GM23338 (cell line): ENCODE measurements around the gene PCDHGA1. TPM values are rescaled to one million over a fixed set of nuclear protein-coding genes. Genes with fewer than 3 reads are reported as not detected.

Experiments
- ATAC-seq: fragments of 200-7000 bp; cut with Tn5 transposase; 3 replicates; pipeline ENCODE4 v1.9.1; 2020
- DNase-seq: peaks from one replicate; pipeline ENCODE4 v3.0.0-alpha.2; 2015; ENCODE audit warnings: low spot score
- H2AFZ ChIP-seq: fragments of 200-600 bp; sonication (generic); 2 replicates; pipeline ENCODE4 v1.8.0; 2016; ENCODE audit warnings: antibody characterized with exemption, mild to moderate bottlenecking, moderate library complexity
- H3F3A ChIP-seq: fragments of 200-600 bp; sonication (generic); replicated peaks from 2 replicates; pipeline ENCODE4 v1.8.0; 2017; ENCODE audit warnings: antibody characterized with exemption, mixed run types, low read depth
- H3K27ac ChIP-seq: fragments of 200-600 bp; sonication (generic); 2 replicates; pipeline ENCODE4 v1.6.1; 2016; ENCODE audit warnings: low read depth
- H3K27me3 ChIP-seq: fragments of 200-600 bp; sonication (generic); 2 replicates; pipeline ENCODE4 v1.8.0; 2016; ENCODE audit warnings: mild to moderate bottlenecking, mixed run types, moderate library complexity; ENCODE audit not compliant: insufficient read depth
- H3K36me3 ChIP-seq: fragments of 200-600 bp; sonication (generic); 2 replicates; pipeline ENCODE4 v1.8.0; 2016; ENCODE audit warnings: mild to moderate bottlenecking; ENCODE audit not compliant: insufficient read depth
- H3K4me1 ChIP-seq: fragments of 200-600 bp; sonication (generic); 2 replicates; pipeline ENCODE4 v1.8.0; 2016; ENCODE audit warnings: mild to moderate bottlenecking, moderate library complexity; ENCODE audit not compliant: insufficient read depth
- H3K4me2 ChIP-seq: fragments of 200-600 bp; sonication (generic); 2 replicates; pipeline ENCODE4 v1.7.1; 2017; ENCODE audit warnings: mixed run types
- H3K4me3 ChIP-seq: fragments of 200-600 bp; sonication (generic); 2 replicates; pipeline ENCODE4 v1.6.1; 2016; ENCODE audit warnings: mixed run types
- H3K79me2 ChIP-seq: fragments of 200-600 bp; sonication (generic); replicated peaks from 2 replicates; pipeline ENCODE4 v1.8.0; 2017; ENCODE audit warnings: mild to moderate bottlenecking; ENCODE audit not compliant: insufficient read depth
- H3K9me2 ChIP-seq: fragments of 200-600 bp; sonication (generic); 2 replicates; pipeline ENCODE4 v1.8.0; 2017; ENCODE audit not compliant: insufficient read depth
- H4K20me1 ChIP-seq: fragments of 200-600 bp; sonication (generic); replicated peaks from 2 replicates; pipeline ENCODE4 v1.8.0; 2017; ENCODE audit warnings: mild to moderate bottlenecking; ENCODE audit not compliant: insufficient read depth
- H3K27ac Mint-ChIP-seq: 2 replicates; pipeline ENCODE4 v1.8.0; 2020; ENCODE audit warnings: inconsistent platforms, mild to moderate bottlenecking, moderate library complexity, mixed read lengths
- H3K27me3 Mint-ChIP-seq: 3 replicates; pipeline ENCODE4 v1.8.0; 2022; ENCODE audit warnings: low read depth, mild to moderate bottlenecking, moderate library complexity, mixed read lengths, inconsistent platforms; ENCODE audit not compliant: insufficient read depth, poor library complexity
- H3K36me3 Mint-ChIP-seq: 3 replicates; pipeline ENCODE4 v1.8.0; 2021; ENCODE audit warnings: low read depth, mild to moderate bottlenecking, inconsistent platforms, moderate library complexity, mixed read lengths
- H3K4me1 Mint-ChIP-seq: 3 replicates; pipeline ENCODE4 v1.8.0; 2020; ENCODE audit warnings: mild to moderate bottlenecking, inconsistent platforms, mixed read lengths
- H3K4me3 Mint-ChIP-seq: 3 replicates; pipeline ENCODE4 v1.8.0; 2021; ENCODE audit warnings: moderate library complexity, mild to moderate bottlenecking, inconsistent platforms, mixed read lengths
- H3K9me3 Mint-ChIP-seq: 3 replicates; pipeline ENCODE4 v1.8.0; 2020; ENCODE audit warnings: moderate library complexity, mild to moderate bottlenecking, inconsistent platforms, mixed read lengths
- CREB1 ChIP-seq: fragments of 250-450 bp; sonication (Bioruptor Pico); IDR thresholded peaks from 2 replicates; pipeline ENCODE4 v1.5.0; 2020; ENCODE audit warnings: low read depth, mild to moderate bottlenecking, moderate library complexity
- EZH2 ChIP-seq: fragments of 200-600 bp; sonication (generic); IDR thresholded peaks from one replicate; pipeline ENCODE4 v1.8.0; 2017; ENCODE audit warnings: antibody characterized with exemption, mild to moderate bottlenecking, low read depth; ENCODE audit not compliant: unreplicated experiment
- EZH2phosphoT487 ChIP-seq: fragments of 200-600 bp; sonication (generic); IDR thresholded peaks from one replicate; pipeline ENCODE4 v1.8.1; 2018; ENCODE audit warnings: antibody characterized with exemption; ENCODE audit not compliant: unreplicated experiment
- JUNB ChIP-seq: IDR thresholded peaks from one replicate; pipeline ENCODE4 v1.6.1; 2016; ENCODE audit warnings: antibody characterized with exemption; ENCODE audit not compliant: unreplicated experiment
- NANOG ChIP-seq: IDR thresholded peaks from 2 replicates; pipeline ENCODE4 v1.6.1; 2016; ENCODE audit warnings: antibody characterized with exemption, borderline replicate concordance
- POLR2AphosphoS5 ChIP-seq: IDR thresholded peaks from 2 replicates; pipeline ENCODE4 v1.6.1; 2016; ENCODE audit warnings: antibody characterized with exemption, low read depth
- STAT1 ChIP-seq: IDR thresholded peaks from one replicate; pipeline ENCODE4 v1.6.1; 2016; ENCODE audit warnings: antibody characterized with exemption; ENCODE audit not compliant: unreplicated experiment
- ZNF114 ChIP-seq: fragments of 250-450 bp; sonication (Bioruptor Pico); IDR thresholded peaks from 2 replicates; pipeline ENCODE4 v1.5.0; 2020; ENCODE audit warnings: mild to moderate bottlenecking, moderate library complexity
- ZNF331 ChIP-seq: fragments of 250-450 bp; sonication (Bioruptor Pico); IDR thresholded peaks from 2 replicates; pipeline ENCODE4 v1.5.0; 2020; ENCODE audit warnings: low read depth, mild to moderate bottlenecking, moderate library complexity
- polyA plus RNA-seq: library from polyadenylated mRNA; unstranded; fragments of >200 nt; fragmentation: Nextera tagmentation; extraction: Ambion mirVana; gene quantifications from 2 replicates; pipeline ENCODE4 v1.2.1, GENCODE V29; 2016
- total RNA-seq: library from RNA; depleted of rRNA; stranded (reverse); fragments of >200 nt; shearing (Covaris generic); gene quantifications from 2 replicates; pipeline ENCODE4 v1.2.3, GENCODE V29; 2014
- TF ChIP-seq, protein P1 (sequence below): IDR thresholded peaks from one replicate; pipeline ENCODE4 v1.6.1; 2018; ENCODE audit warnings: antibody characterized with exemption; ENCODE audit not compliant: unreplicated experiment
- TF ChIP-seq, protein P2 (sequence below), 2 experiments: fragments of 200-600 bp in 1 of 2; sonication (generic) in 1 of 2; conservative IDR thresholded peaks; 2 replicates each; pipeline versions ENCODE4 v1.5.1 to v1.6.1; 2016 to 2017; ENCODE audit warnings: antibody characterized with exemption in 2 of 2, low read depth in 2 of 2, mild to moderate bottlenecking in 2 of 2, moderate library complexity in 1 of 2
- TF ChIP-seq, protein P3 (sequence below): fragments of 250-450 bp; sonication (Bioruptor Pico); IDR thresholded peaks from 2 replicates; pipeline ENCODE4 v1.5.0; 2020; ENCODE audit warnings: mild to moderate bottlenecking, moderate library complexity
- TF ChIP-seq, protein P4 (sequence below): IDR thresholded peaks from 2 replicates; pipeline ENCODE4 v1.6.1; 2016; ENCODE audit warnings: antibody characterized with exemption

PCDHGA1 gene
- total and polyA plus RNA-seq, 2 experiments from 2014 or later, result 0.39 to 1.7 TPM

DNA sequence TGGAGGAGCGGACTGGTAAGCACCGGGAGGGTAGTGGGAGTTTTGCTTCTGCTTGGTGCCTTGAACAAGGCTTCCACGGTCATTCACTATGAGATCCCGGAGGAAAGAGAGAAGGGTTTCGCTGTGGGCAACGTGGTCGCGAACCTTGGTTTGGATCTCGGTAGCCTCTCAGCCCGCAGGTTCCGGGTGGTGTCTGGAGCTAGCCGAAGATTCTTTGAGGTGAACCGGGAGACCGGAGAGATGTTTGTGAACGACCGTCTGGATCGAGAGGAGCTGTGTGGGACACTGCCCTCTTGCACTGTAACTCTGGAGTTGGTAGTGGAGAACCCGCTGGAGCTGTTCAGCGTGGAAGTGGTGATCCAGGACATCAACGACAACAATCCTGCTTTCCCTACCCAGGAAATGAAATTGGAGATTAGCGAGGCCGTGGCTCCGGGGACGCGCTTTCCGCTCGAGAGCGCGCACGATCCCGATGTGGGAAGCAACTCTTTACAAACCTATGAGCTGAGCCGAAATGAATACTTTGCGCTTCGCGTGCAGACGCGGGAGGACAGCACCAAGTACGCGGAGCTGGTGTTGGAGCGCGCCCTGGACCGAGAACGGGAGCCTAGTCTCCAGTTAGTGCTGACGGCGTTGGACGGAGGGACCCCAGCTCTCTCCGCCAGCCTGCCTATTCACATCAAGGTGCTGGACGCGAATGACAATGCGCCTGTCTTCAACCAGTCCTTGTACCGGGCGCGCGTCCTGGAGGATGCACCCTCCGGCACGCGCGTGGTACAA is 146.0 kb downstream of the PCDHGA1 start:
- TF ChIP-seq, protein P1, sequence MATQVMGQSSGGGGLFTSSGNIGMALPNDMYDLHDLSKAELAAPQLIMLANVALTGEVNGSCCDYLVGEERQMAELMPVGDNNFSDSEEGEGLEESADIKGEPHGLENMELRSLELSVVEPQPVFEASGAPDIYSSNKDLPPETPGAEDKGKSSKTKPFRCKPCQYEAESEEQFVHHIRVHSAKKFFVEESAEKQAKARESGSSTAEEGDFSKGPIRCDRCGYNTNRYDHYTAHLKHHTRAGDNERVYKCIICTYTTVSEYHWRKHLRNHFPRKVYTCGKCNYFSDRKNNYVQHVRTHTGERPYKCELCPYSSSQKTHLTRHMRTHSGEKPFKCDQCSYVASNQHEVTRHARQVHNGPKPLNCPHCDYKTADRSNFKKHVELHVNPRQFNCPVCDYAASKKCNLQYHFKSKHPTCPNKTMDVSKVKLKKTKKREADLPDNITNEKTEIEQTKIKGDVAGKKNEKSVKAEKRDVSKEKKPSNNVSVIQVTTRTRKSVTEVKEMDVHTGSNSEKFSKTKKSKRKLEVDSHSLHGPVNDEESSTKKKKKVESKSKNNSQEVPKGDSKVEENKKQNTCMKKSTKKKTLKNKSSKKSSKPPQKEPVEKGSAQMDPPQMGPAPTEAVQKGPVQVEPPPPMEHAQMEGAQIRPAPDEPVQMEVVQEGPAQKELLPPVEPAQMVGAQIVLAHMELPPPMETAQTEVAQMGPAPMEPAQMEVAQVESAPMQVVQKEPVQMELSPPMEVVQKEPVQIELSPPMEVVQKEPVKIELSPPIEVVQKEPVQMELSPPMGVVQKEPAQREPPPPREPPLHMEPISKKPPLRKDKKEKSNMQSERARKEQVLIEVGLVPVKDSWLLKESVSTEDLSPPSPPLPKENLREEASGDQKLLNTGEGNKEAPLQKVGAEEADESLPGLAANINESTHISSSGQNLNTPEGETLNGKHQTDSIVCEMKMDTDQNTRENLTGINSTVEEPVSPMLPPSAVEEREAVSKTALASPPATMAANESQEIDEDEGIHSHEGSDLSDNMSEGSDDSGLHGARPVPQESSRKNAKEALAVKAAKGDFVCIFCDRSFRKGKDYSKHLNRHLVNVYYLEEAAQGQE, result no peak
- TF ChIP-seq, protein P2, sequence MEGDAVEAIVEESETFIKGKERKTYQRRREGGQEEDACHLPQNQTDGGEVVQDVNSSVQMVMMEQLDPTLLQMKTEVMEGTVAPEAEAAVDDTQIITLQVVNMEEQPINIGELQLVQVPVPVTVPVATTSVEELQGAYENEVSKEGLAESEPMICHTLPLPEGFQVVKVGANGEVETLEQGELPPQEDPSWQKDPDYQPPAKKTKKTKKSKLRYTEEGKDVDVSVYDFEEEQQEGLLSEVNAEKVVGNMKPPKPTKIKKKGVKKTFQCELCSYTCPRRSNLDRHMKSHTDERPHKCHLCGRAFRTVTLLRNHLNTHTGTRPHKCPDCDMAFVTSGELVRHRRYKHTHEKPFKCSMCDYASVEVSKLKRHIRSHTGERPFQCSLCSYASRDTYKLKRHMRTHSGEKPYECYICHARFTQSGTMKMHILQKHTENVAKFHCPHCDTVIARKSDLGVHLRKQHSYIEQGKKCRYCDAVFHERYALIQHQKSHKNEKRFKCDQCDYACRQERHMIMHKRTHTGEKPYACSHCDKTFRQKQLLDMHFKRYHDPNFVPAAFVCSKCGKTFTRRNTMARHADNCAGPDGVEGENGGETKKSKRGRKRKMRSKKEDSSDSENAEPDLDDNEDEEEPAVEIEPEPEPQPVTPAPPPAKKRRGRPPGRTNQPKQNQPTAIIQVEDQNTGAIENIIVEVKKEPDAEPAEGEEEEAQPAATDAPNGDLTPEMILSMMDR (conservative IDR thresholded peaks at IDR 0.05; ENCODE audit: low read depth in 2 of 2), result no peak
- no peak for TF ChIP-seq STAT1
- TF ChIP-seq, protein P3, sequence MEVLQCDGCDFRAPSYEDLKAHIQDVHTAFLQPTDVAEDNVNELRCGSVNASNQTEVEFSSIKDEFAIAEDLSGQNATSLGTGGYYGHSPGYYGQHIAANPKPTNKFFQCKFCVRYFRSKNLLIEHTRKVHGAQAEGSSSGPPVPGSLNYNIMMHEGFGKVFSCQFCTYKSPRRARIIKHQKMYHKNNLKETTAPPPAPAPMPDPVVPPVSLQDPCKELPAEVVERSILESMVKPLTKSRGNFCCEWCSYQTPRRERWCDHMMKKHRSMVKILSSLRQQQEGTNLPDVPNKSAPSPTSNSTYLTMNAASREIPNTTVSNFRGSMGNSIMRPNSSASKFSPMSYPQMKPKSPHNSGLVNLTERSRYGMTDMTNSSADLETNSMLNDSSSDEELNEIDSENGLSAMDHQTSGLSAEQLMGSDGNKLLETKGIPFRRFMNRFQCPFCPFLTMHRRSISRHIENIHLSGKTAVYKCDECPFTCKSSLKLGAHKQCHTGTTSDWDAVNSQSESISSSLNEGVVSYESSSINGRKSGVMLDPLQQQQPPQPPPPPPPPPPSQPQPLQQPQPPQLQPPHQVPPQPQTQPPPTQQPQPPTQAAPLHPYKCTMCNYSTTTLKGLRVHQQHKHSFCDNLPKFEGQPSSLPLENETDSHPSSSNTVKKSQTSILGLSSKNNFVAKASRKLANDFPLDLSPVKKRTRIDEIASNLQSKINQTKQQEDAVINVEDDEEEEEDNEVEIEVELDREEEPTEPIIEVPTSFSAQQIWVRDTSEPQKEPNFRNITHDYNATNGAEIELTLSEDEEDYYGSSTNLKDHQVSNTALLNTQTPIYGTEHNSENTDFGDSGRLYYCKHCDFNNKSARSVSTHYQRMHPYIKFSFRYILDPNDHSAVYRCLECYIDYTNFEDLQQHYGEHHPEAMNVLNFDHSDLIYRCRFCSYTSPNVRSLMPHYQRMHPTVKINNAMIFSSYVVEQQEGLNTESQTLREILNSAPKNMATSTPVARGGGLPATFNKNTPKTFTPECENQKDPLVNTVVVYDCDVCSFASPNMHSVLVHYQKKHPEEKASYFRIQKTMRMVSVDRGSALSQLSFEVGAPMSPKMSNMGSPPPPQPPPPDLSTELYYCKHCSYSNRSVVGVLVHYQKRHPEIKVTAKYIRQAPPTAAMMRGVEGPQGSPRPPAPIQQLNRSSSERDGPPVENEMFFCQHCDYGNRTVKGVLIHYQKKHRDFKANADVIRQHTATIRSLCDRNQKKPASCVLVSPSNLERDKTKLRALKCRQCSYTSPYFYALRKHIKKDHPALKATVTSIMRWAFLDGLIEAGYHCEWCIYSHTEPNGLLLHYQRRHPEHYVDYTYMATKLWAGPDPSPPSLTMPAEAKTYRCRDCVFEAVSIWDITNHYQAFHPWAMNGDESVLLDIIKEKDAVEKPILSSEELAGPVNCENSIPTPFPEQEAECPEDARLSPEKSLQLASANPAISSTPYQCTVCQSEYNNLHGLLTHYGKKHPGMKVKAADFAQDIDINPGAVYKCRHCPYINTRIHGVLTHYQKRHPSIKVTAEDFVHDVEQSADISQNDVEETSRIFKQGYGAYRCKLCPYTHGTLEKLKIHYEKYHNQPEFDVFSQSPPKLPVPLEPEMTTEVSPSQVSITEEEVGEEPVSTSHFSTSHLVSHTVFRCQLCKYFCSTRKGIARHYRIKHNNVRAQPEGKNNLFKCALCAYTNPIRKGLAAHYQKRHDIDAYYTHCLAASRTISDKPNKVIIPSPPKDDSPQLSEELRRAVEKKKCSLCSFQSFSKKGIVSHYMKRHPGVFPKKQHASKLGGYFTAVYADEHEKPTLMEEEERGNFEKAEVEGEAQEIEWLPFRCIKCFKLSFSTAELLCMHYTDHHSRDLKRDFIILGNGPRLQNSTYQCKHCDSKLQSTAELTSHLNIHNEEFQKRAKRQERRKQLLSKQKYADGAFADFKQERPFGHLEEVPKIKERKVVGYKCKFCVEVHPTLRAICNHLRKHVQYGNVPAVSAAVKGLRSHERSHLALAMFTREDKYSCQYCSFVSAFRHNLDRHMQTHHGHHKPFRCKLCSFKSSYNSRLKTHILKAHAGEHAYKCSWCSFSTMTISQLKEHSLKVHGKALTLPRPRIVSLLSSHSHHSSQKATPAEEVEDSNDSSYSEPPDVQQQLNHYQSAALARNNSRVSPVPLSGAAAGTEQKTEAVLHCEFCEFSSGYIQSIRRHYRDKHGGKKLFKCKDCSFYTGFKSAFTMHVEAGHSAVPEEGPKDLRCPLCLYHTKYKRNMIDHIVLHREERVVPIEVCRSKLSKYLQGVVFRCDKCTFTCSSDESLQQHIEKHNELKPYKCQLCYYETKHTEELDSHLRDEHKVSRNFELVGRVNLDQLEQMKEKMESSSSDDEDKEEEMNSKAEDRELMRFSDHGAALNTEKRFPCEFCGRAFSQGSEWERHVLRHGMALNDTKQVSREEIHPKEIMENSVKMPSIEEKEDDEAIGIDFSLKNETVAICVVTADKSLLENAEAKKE (CRISPR knock-in tag), result no peak
- no peak for TF ChIP-seq NANOG
- TF ChIP-seq JUNB, result no peak
- no peak for TF ChIP-seq CREB1 (CRISPR knock-in tag)
- no peak for TF ChIP-seq ZNF114 (CRISPR knock-in tag)
- TF ChIP-seq EZH2, result no peak
- TF ChIP-seq ZNF331 (CRISPR knock-in tag), result no peak
- TF ChIP-seq POLR2AphosphoS5, result no peak
- TF ChIP-seq, protein P4, sequence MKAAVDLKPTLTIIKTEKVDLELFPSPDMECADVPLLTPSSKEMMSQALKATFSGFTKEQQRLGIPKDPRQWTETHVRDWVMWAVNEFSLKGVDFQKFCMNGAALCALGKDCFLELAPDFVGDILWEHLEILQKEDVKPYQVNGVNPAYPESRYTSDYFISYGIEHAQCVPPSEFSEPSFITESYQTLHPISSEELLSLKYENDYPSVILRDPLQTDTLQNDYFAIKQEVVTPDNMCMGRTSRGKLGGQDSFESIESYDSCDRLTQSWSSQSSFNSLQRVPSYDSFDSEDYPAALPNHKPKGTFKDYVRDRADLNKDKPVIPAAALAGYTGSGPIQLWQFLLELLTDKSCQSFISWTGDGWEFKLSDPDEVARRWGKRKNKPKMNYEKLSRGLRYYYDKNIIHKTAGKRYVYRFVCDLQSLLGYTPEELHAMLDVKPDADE, result no peak
- TF ChIP-seq EZH2phosphoT487, result no peak
- Mint-ChIP-seq H3K4me1 (peaks cover 21% of the 10 kb centered on the region), H3K9me3 (peaks cover 26% of the 10 kb centered on the region), H3K36me3 (peaks cover 26% of the 10 kb centered on the region), H3K4me3 (peak overlapping the region; percentile 92), H3K27me3 (peaks cover 27% of the 10 kb centered on the region), H3K27ac (no peak overlapping the region)
- DNase-seq (peak; percentile 64), ATAC-seq (peak; percentile 51)
- Histone ChIP-seq H3K27ac (no peak overlapping the region), H3K36me3 (no peaks in the 10 kb centered on the region), H3K4me2 (peak overlapping the region; percentile 83), H3K27me3 (peaks cover 39% of the 10 kb centered on the region), H3K79me2 (no peaks in the 10 kb centered on the region; the same call in none of the 2 replicates), H4K20me1 (peaks cover 19% of the 10 kb centered on the region), H3K9me2 (no peaks in the 10 kb centered on the region), H2AFZ (peak overlapping the region; percentile 89), H3K4me1 (no peaks in the 10 kb centered on the region; the same call in 1 of the 2 replicates), H3F3A (0 out of 2 replicates have a peak, but pooled peaks cover 4% of the 10 kb centered on the region), H3K4me3 (peak overlapping the region; percentile 66)
